Measurements from ENCODE around the gene SLC8A1.

DNA sequence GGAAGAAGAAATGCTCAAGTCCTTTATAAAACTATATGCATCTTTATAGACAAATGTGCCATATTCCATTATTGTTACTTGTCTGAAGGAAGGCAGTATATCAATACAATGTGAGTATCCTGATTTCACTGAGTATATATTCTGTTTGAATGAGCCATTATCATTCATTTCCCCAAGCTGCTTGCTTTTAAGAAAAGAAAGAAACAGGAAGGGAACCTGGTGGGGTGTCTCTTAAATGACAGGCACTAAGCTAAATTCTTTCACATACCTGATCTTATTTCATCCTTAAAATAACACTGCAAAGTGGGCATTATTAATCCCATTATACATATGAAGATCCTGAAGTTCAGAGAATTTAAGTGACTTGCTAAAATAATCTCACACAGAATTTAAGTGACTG lies 307.9 kb downstream of the SLC8A1 start:
- TF ChIP-seq, protein P1, sequence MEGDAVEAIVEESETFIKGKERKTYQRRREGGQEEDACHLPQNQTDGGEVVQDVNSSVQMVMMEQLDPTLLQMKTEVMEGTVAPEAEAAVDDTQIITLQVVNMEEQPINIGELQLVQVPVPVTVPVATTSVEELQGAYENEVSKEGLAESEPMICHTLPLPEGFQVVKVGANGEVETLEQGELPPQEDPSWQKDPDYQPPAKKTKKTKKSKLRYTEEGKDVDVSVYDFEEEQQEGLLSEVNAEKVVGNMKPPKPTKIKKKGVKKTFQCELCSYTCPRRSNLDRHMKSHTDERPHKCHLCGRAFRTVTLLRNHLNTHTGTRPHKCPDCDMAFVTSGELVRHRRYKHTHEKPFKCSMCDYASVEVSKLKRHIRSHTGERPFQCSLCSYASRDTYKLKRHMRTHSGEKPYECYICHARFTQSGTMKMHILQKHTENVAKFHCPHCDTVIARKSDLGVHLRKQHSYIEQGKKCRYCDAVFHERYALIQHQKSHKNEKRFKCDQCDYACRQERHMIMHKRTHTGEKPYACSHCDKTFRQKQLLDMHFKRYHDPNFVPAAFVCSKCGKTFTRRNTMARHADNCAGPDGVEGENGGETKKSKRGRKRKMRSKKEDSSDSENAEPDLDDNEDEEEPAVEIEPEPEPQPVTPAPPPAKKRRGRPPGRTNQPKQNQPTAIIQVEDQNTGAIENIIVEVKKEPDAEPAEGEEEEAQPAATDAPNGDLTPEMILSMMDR (IDR thresholded peaks at IDR 0.05): no peak
- TF ChIP-seq POLR2A (IDR thresholded peaks at IDR 0.05): no peak

Measured in Peyer's patch (tissue), 4 donors.